PFSK-1 (cell line): ENCODE results near the gene LAMB1.

Source experiments
- FOXP2 ChIP-seq: optimal IDR thresholded peaks from 2 replicates; pipeline ENCODE3; 2011; ENCODE audit warnings: borderline replicate concordance, control low read depth, inconsistent platforms; ENCODE audit not compliant: insufficient read depth; ENCODE audit errors: extremely low read length, extremely low read depth
- POLR2AphosphoS5 ChIP-seq: IDR thresholded peaks from 2 replicates; pipeline ENCODE4 v1.6.1; 2012; ENCODE audit warnings: low read depth, mild to moderate bottlenecking, control low read depth, low read length, moderate library complexity
- SIN3A ChIP-seq: IDR thresholded peaks from 2 replicates; pipeline ENCODE4 v1.6.1; 2012; ENCODE audit warnings: mild to moderate bottlenecking, low read length, moderate library complexity, borderline replicate concordance; ENCODE audit not compliant: insufficient read depth
- TAF1 ChIP-seq: IDR thresholded peaks from 2 replicates; pipeline ENCODE4 v1.6.1; 2012; ENCODE audit warnings: low read length, control low read depth, borderline replicate concordance; ENCODE audit not compliant: insufficient read depth
- TF ChIP-seq, protein P1 (sequence below), 2 experiments: IDR thresholded peaks; 2 replicates each; pipeline versions ENCODE4 v1.6.1 to v1.8.0; 2011 to 2012; ENCODE audit warnings: low read depth in 2 of 2, low read length in 2 of 2, control low read depth in 1 of 2, inconsistent platforms in 1 of 2, mild to moderate bottlenecking in 1 of 2, moderate library complexity in 1 of 2; ENCODE audit not compliant: insufficient read depth in 1 of 2

LAMB1 gene

GRCh38 chr7:107878636-107879035 lies 124.3 kb downstream of the LAMB1 start:
- TF ChIP-seq SIN3A: no peak
- TF ChIP-seq TAF1: no peak
- TF ChIP-seq FOXP2: no peak
- TF ChIP-seq, protein P1, sequence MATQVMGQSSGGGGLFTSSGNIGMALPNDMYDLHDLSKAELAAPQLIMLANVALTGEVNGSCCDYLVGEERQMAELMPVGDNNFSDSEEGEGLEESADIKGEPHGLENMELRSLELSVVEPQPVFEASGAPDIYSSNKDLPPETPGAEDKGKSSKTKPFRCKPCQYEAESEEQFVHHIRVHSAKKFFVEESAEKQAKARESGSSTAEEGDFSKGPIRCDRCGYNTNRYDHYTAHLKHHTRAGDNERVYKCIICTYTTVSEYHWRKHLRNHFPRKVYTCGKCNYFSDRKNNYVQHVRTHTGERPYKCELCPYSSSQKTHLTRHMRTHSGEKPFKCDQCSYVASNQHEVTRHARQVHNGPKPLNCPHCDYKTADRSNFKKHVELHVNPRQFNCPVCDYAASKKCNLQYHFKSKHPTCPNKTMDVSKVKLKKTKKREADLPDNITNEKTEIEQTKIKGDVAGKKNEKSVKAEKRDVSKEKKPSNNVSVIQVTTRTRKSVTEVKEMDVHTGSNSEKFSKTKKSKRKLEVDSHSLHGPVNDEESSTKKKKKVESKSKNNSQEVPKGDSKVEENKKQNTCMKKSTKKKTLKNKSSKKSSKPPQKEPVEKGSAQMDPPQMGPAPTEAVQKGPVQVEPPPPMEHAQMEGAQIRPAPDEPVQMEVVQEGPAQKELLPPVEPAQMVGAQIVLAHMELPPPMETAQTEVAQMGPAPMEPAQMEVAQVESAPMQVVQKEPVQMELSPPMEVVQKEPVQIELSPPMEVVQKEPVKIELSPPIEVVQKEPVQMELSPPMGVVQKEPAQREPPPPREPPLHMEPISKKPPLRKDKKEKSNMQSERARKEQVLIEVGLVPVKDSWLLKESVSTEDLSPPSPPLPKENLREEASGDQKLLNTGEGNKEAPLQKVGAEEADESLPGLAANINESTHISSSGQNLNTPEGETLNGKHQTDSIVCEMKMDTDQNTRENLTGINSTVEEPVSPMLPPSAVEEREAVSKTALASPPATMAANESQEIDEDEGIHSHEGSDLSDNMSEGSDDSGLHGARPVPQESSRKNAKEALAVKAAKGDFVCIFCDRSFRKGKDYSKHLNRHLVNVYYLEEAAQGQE (IDR thresholded peaks at IDR 0.05; ENCODE audit: insufficient read depth in 1 of 2, low read depth in 2 of 2, low read length in 2 of 2): no peak
- TF ChIP-seq POLR2AphosphoS5: no peak

GRCh38 chr7:107877731-107878382 lies 125.1 kb downstream of the LAMB1 start:
- no peak for TF ChIP-seq FOXP2
- no peak for TF ChIP-seq SIN3A
- TF ChIP-seq, protein P1 (IDR thresholded peaks at IDR 0.05; ENCODE audit: insufficient read depth in 1 of 2, low read depth in 2 of 2, low read length in 2 of 2): no peak
- no peak for TF ChIP-seq TAF1
- no peak for TF ChIP-seq POLR2AphosphoS5

GRCh38 chr7:107876916-107877315 lies 126.0 kb downstream of the LAMB1 start:
- TF ChIP-seq FOXP2 (no peak), TAF1 (no peak), POLR2AphosphoS5 (no peak), SIN3A (no peak)
- TF ChIP-seq, protein P1 (IDR thresholded peaks at IDR 0.05; ENCODE audit: insufficient read depth in 1 of 2, low read depth in 2 of 2, low read length in 2 of 2): no peak

GRCh38 chr7:107874605-107875446 lies 128.1 kb downstream of the LAMB1 start:
- no peak for TF ChIP-seq FOXP2
- TF ChIP-seq POLR2AphosphoS5: no peak
- TF ChIP-seq TAF1: no peak
- TF ChIP-seq SIN3A: no peak
- TF ChIP-seq, protein P1 (IDR thresholded peaks at IDR 0.05; ENCODE audit: insufficient read depth in 1 of 2, low read depth in 2 of 2, low read length in 2 of 2): no peak
